Stimulated activated CD8-positive, alpha-beta memory T cell treated with anti-CD3 and anti-CD28 coated beads, Interleukin-4, amount 100 ng/mL, for 24 hours (primary cell): Measurements from ENCODE around the gene PSTPIP2.
"Not testable (repeated sequence)": the region's sequence is repeated elsewhere in the genome, so short reads cannot be mapped to it uniquely, and the experiment has no call there.

ENCODE experiments used
- DNase-seq: peaks from one replicate; pipeline ENCODE4 v3.0.0-alpha.2; 2020; ENCODE audit warnings: low read depth

Gene PSTPIP2

GRCh38 chr18:45981821-45982220 is 90.2 kb downstream of the PSTPIP2 start:
- no peak for DNase-seq

- DNase-seq = no peak
Measured at GRCh38 chr18:45980229-45980628, 91.8 kb downstream of the PSTPIP2 start.

- DNase-seq = no peak
Measured at GRCh38 chr18:45978084-45978483, 94.0 kb downstream of the PSTPIP2 start.

DNA sequence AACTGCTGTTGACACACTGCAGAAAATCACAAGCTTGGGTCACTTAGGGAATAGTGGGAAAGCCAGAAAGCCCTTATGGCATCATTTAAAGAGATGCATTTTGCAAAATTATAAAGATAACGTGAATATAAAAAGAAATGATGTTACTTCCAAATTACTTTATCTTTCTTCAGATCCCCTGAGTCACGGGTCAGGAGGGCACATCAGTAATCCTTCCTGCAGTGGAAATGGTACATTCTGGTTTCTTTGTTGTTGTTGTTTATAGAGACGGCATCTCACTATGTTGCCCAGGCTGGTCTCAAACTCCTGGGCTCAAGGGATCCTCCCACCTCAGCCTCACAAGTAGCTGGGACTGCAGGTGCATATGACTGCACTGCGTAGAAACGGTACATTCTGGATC is 95.1 kb downstream of the PSTPIP2 start:
- no peak for DNase-seq

- no peak for DNase-seq
Measured at GRCh38 chr18:45976566-45976965, 95.5 kb downstream of the PSTPIP2 start.

DNA sequence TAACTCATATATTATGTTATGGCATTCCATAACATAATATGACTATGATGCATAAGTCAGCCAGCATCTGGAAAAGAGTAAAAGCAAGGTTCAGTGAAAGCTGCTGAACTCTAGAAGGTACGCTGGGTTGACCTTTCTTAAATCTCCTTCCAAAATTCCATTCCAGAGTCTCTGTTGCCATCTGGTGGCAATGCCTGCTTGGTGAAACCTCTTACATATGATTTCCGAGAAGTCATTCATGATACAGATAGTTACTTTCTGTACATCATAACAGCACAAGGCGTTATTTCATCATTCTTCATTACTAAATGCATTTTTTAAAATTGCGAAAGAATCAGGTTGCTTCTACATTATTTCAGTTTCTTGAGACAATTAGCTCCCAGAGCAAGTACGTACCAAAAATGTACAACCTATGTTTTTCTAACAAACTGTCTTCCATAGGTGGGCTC is 97.9 kb downstream of the PSTPIP2 start:
- DNase-seq = peak; percentile 40

DNA sequence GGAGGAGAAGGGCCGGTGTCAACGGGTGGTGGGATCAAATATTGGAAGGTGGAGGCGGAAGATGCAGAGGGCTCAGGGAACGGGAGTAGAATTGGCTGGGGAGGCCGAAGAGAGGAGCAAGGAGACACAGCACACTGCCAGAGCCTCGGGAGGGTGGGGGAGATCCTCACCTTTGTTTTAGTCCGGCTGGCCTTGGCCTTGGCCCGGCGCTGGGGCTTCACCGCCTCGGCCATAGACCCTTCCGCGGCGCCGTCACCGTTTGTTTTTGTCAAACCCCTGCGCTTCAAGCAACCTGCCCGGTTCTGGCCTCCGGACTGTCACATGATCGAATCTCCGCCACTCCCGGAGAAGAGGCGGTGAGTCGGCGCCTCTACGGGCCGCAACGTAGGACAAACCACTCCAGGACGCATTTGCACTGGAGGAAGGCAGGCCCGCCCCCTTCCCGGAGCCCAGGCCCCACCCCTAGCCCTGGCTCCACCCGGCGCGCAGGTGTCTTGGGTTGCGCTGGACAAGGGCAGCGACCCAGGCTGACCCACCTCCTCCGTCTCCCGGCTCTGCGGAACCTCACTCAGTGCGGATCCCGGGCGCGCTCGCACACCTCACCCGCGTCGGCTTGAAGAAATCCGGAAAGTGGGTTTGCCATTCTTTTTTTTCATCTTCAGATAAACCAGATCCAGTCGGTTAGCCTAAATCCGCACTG is 104.9 kb downstream of the PSTPIP2 start, which contains the start of gene EPG5:
Gene EPG5, minus strand, starts transcription at position 323 of the 700 bp plus-strand sequence. Its CDS starts 90 bp downstream, at position 233.
- peak; percentile 88 for DNase-seq

- not testable (repeated sequence) for DNase-seq
Measured at GRCh38 chr18:45964913-45965312, 107.1 kb downstream of the PSTPIP2 start.

DNA sequence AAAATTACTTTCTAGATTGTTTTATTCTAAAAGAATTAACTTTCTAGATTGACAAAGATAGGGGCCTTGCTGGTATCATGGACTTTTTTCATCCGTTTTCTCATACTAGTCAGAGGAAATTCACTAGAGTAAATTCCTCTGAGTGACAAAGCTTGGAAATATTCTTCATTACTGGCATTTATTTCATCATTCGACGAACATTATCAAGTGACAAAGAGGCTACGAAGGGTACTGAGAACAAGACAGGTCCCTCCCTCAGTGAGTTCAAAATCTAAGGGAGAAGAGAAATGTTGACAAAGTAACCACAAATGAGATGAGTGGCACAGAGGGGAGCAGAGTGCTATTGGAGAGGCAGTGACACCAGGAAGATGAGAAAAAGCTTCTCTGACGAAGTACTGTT is 109.2 kb downstream of the PSTPIP2 start:
- DNase-seq = no peak

GRCh38 chr18:45962461-45962860 is 109.6 kb downstream of the PSTPIP2 start:
- no peak for DNase-seq

DNA sequence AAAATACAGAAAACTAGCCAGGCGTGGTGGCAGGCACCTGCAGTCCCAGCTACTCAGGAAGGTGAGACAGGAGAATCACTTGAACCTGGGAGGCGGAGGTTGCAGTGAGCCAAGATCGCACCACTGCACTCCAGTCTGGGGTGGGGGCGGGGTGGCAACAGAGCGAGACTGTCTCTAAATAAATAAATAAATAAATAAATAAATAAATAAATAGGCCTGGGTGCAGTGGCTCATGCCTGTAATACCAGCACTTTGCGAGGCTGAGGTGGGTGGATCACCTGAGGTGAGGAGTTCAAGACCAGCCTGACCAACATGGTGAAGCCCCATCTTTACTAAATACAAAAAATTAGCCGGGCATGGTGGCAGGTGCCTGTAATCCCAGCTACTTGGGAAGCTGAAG is 112.6 kb downstream of the PSTPIP2 start:
- not testable (repeated sequence) for DNase-seq

- DNase-seq = no peak
Measured at GRCh38 chr18:45958730-45959129, 113.3 kb downstream of the PSTPIP2 start.

- DNase-seq = no peak
Measured at GRCh38 chr18:45958027-45958426, 114.0 kb downstream of the PSTPIP2 start.

DNA sequence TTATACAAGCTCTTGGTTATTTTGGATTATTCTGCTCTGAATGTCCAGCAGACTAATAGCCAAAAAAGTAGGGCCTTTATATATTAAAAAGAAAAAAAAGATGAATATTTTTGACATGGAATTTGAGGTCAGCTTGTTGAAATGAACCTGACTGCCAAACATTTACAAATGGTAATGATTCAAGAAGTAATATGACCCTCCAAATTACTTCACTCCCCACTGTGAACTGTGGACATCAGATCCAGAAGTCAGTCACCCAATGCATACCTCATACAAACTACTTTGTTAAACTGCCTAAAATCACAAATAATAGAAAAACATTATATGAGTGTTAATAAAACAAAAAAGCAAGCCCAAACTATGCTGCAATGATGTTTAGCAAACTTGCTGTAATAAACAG is 115.0 kb downstream of the PSTPIP2 start:
- no peak for DNase-seq

GRCh38 chr18:45954070-45954934 is 117.8 kb downstream of the PSTPIP2 start:
- DNase-seq = no peak

DNA sequence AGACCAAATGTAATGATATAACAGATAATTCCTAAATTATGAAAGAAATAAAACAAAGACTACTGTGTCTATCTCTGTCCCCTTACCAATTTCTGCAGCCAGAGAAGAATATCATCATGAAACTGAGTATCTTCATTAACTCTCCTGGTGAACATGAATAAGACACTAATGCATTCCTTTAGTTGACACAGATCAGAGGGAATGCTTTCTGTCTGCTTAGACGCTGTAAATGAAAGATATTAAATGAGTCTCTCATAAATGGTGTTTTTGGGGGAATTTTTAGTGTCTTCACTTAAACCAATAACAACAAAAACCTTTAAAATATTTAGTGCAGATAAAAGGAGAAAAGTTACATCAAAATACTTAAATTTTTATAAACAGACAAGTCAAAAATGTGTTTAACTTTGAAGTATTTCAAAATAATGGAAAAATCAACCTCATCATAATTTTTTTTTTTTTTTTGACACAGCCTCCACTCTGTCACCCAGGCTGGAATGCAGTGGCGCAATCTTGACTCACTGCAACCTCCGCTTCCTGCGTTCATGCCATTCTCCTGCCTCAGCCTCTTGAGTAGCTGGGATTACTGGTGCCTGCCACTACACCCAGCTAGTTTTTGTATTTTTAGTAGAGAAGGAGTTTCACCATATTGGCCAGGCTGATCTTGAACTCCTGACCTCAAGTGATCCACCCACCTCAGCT is 120.9 kb downstream of the PSTPIP2 start:
- DNase-seq = no peak

- DNase-seq = no peak
Measured at GRCh38 chr18:45945669-45946068, 126.4 kb downstream of the PSTPIP2 start.

GRCh38 chr18:45940724-45941123 is 131.3 kb downstream of the PSTPIP2 start:
- no peak for DNase-seq

DNA sequence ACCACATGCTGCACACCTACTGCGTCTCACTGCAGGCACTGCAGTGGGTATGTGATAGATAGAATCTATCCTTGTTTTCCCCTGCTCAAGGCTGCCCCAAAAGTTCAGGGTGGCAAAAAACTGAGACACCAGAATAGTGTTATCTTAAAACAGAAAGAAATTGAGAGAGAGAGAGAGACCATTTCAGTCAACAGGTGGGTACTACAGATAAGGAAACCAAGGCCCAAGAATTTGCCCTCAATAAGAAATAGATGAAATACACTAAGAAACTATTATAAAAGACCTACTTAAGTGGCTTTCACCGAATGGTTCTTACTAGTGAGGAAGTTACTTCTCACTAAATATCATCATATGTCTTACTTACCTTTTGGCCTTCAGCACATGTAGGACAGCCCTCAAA is 132.8 kb downstream of the PSTPIP2 start:
- no peak for DNase-seq

DNA sequence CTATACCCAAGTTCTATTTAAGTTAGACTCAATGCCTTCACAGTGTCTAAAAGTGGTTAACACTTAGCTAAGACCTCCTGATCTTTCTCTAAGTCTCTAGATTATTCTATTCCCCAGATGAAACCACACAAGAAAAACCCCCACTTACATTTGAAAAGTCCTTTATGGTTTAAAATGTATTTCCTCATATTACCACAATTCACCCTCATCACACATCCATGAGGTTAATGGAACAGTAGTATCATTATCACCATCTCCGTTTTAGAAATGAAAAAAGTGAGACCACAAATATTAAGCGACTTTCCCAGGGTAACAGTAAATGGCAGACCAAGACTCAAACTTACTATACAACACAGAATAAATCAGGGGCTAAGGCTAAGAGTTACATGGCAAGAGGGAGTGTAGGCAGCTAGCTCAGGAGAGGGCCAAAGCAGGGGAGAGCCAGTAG is 133.5 kb downstream of the PSTPIP2 start:
- DNase-seq = no peak

DNA sequence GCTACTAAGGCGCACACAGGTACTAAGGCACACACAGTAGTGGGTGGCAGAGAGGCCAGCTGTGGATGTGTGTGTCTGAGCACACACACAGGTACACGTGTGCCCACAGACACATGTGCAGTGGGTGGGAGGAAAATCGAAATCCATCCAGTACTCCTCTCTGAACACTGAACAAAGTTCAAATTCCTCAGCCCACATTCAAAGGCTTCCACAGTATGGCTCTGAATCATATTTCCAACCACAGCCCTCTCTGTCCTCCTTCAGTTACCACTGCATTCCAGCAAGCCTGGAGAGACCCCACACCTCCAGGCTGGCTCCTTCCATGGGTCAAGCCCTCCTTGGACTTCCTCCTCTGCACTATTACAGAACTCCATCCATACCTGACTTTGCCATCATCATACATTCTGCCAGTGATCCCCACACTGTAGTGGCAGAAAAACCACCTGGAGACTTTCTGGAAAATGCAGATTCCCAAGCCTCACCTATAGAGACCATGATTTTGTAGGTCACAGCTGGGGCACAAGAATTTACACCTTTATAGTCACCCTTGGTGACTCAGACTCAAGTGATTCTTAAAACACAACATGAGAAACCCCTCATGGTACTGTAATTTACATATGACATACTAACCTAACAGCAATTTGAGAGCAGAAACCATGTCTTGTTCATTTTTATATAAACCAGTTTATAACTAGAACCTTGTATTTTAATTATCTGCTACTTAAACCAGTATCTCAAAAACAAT is 136.3 kb downstream of the PSTPIP2 start:
- no peak for DNase-seq
